Endothelial cell of umbilical vein (primary cell): ENCODE measurements around the gene DNA2. TPM values are rescaled to one million over a fixed set of nuclear protein-coding genes. Genes with fewer than 3 reads are reported as not detected.

Source experiments
- BruUV-seq: library from RNA; stranded (reverse); fragments of 400-500 nt; replicated peaks from 2 replicates; lab custom pipeline; 2021; lab: Mats Ljungman, UMichigan
- CTCF ChIA-PET: fragments of 300-600, 350-600 bp; sonication (Branson Sonifier 250); formaldehyde crosslinking; loops from one replicate; lab custom pipeline; 2021; ENCODE audit warnings: antibody characterized with exemption, inconsistent platforms; lab: Charles Lee
- POLR2A ChIA-PET: fragments of 300-600, 350-600 bp; sonication (Branson Sonifier 250); formaldehyde crosslinking; loops from one replicate; lab custom pipeline; 2021; ENCODE audit warnings: antibody characterized with exemption, inconsistent platforms; lab: Charles Lee
- DNase-seq: peaks from one replicate; pipeline ENCODE4 v3.0.0-alpha.2; 2011; ENCODE audit warnings: low read depth, low spot score
- FAIRE-seq: peaks from 2 replicates; lab custom pipeline; 2011; peaks lifted over from hg19 to GRCh38; lab: Jason Lieb, UNC
- H2AFZ ChIP-seq: 2 replicates; pipeline ENCODE4 v1.6.0; 2012; ENCODE audit warnings: low read depth, low read length, control low read depth, inconsistent platforms
- H3K27ac ChIP-seq: 2 replicates; pipeline ENCODE4 v1.5.1; 2011; ENCODE audit warnings: low read depth, mild to moderate bottlenecking, control low read depth, low read length, moderate library complexity; ENCODE audit not compliant: insufficient read depth
- H3K27me3 ChIP-seq, 2 experiments: 2 replicates each; pipeline versions ENCODE4 v1.6.0 to v1.6.1; 2011; ENCODE audit warnings: low read length in 2 of 2, mixed read lengths in 1 of 2; ENCODE audit not compliant: control insufficient read depth in 2 of 2, insufficient read depth in 2 of 2
- H3K36me3 ChIP-seq, 2 experiments: 2 replicates in 1 of 2; 3 replicates in 1 of 2; pipeline ENCODE4 v1.5.1; 2011; ENCODE audit warnings: low read length in 2 of 2, mild to moderate bottlenecking in 1 of 2, moderate library complexity in 1 of 2; ENCODE audit not compliant: control insufficient read depth in 2 of 2, insufficient read depth in 2 of 2; ENCODE audit errors: extremely low read depth in 1 of 2
- H3K4me1 ChIP-seq: 3 replicates; pipeline ENCODE4 v1.5.1; 2011; ENCODE audit warnings: mild to moderate bottlenecking, low read length; ENCODE audit not compliant: control insufficient read depth, insufficient read depth; ENCODE audit errors: extremely low read depth
- H3K4me2 ChIP-seq: 2 replicates; pipeline ENCODE4 v1.6.1; 2011; ENCODE audit warnings: low read length, control low read depth, mixed read lengths; ENCODE audit not compliant: insufficient read depth
- H3K4me3 ChIP-seq, 3 experiments: fragments of 200-600 bp in 1 of 3; sonication (generic), shearing (Covaris generic) in 1 of 3; replicated peaks in 1 of 3; 2 replicates each; pipeline ENCODE4 v1.5.1; 2011 to 2016; ENCODE audit warnings: control low read depth in 3 of 3, low read length in 3 of 3, mild to moderate bottlenecking in 2 of 3, inconsistent platforms in 1 of 3, low read depth in 1 of 3, moderate library complexity in 1 of 3; ENCODE audit not compliant: insufficient read depth in 1 of 3
- H3K79me2 ChIP-seq: 2 replicates; pipeline ENCODE4 v1.6.0; 2012; ENCODE audit warnings: low read length, inconsistent platforms; ENCODE audit not compliant: control insufficient read depth, insufficient read depth
- H3K9ac ChIP-seq: replicated peaks from 2 replicates; pipeline ENCODE3; 2011; ENCODE audit warnings: low read length, control low read depth; ENCODE audit not compliant: insufficient read depth; ENCODE audit errors: extremely low read depth
- H3K9me1 ChIP-seq: replicated peaks from 3 replicates; pipeline ENCODE4 v1.6.0; 2011; ENCODE audit warnings: mild to moderate bottlenecking, low read length; ENCODE audit not compliant: control insufficient read depth, insufficient read depth; ENCODE audit errors: extremely low read depth
- H3K9me3 ChIP-seq: replicated peaks from 2 replicates; pipeline ENCODE4 v1.5.1; 2012; ENCODE audit warnings: low read length, inconsistent platforms; ENCODE audit not compliant: control insufficient read depth, insufficient read depth
- H4K20me1 ChIP-seq: replicated peaks from 2 replicates; pipeline ENCODE3; 2011; ENCODE audit warnings: mild to moderate bottlenecking, low read length; ENCODE audit not compliant: control insufficient read depth, insufficient read depth; ENCODE audit errors: extremely low read depth
- CTCF ChIP-seq, 2 donors: IDR thresholded peaks; 1 replicate in 1 of 2; 2 replicates in 1 of 2; pipeline ENCODE4 v1.5.1; 2011; ENCODE audit warnings: low read length in 2 of 2, mild to moderate bottlenecking in 2 of 2, moderate library complexity in 2 of 2, control low read depth in 1 of 2, inconsistent platforms in 1 of 2, low read depth in 1 of 2; ENCODE audit not compliant: insufficient read depth in 1 of 2; ENCODE audit errors: extremely low read depth in 1 of 2
- EZH2 ChIP-seq: IDR thresholded peaks from 2 replicates; pipeline ENCODE4 v1.6.1; 2012; ENCODE audit warnings: borderline replicate concordance, low read depth, mild to moderate bottlenecking, moderate library complexity, low read length, inconsistent platforms; ENCODE audit not compliant: severe bottlenecking
- FOS ChIP-seq: IDR thresholded peaks from 2 replicates; pipeline ENCODE4 v1.6.1; 2011; ENCODE audit warnings: mild to moderate bottlenecking, low read length, moderate library complexity, borderline replicate concordance; ENCODE audit not compliant: insufficient read depth
- GATA2 ChIP-seq: IDR thresholded peaks from 2 replicates; pipeline ENCODE4 v1.7.0; 2011; ENCODE audit warnings: low read depth, mild to moderate bottlenecking, moderate library complexity, mixed read lengths, low read length; ENCODE audit not compliant: insufficient read length, insufficient read depth
- JUN ChIP-seq: IDR thresholded peaks from 2 replicates; pipeline ENCODE4 v1.6.1; 2011; ENCODE audit warnings: borderline replicate concordance, low read depth; ENCODE audit not compliant: insufficient read length, insufficient read depth
- MAX ChIP-seq: IDR thresholded peaks from 2 replicates; pipeline ENCODE4 v1.6.1; 2011; ENCODE audit not compliant: insufficient read depth, insufficient read length
- MYC ChIP-seq: IDR thresholded peaks from one replicate; pipeline ENCODE4 v1.6.1; 2011; ENCODE audit warnings: mild to moderate bottlenecking, low read depth, low read length
- POLR2A ChIP-seq: IDR thresholded peaks from 2 replicates; pipeline ENCODE4 v1.6.1; 2012; ENCODE audit warnings: low read depth, mild to moderate bottlenecking, control low read depth, low read length
- POLR2AphosphoS5 ChIP-seq: IDR thresholded peaks from 2 replicates; pipeline ENCODE4 v1.6.1; 2012; ENCODE audit warnings: low read depth, mild to moderate bottlenecking, control low read depth, low read length, moderate library complexity; ENCODE audit not compliant: insufficient read depth
- dilution Hi-C: fragments of 300-500 bp; cut with MboI; formaldehyde crosslinking; loops from one replicate; pipeline ENCODE4 v1.15.0; 2019; ENCODE audit warnings: low sequenced_read_pairs; ENCODE audit not compliant: extremely low pct_ligation_motif_present
- intact Hi-C: fragments of 100-400 bp; cut with micrococcal nuclease; formaldehyde crosslinking; loops from one replicate; pipeline ENCODE4 v1.10.0; 2022
- polyA plus RNA-seq, 4 experiments: library from polyadenylated mRNA; depleted of rRNA in 3 of 4; stranded (reverse) in 3 of 4; unstranded in 1 of 4; fragments of >200 nt; gene quantifications; 2 replicates each; pipeline versions ENCODE4 v1.2.1 to v1.2.3, GENCODE V29; 2011 to 2012; ENCODE audit warnings: missing spikeins in 1 of 4
- total RNA-seq: library from RNA; stranded (reverse); gene quantifications from 2 replicates; pipeline ENCODE4 v1.2.3, GENCODE V29; 2021

DNA2 gene
- total and polyA plus RNA-seq, 2 donors (not counting 3 experiments of a cell fraction or from before 2014, with no cell fraction given) = 3.5 to 18.1 TPM

GRCh38 chr10:68434657-68435056 is 37.1 kb downstream of the DNA2 start:
- H3K9ac ChIP-seq = no peak overlapping the region
- CTCF ChIA-PET = interaction anchor here (0.5 to 1.4 kb wide), 2 partner anchors 28 to 86 kb away, joined by 3 to 5 read pairs; partner anchors contain the start of gene RUFY2
- no peaks in the 10 kb centered on the region for H3K9me1 ChIP-seq
- intact Hi-C loops = no loop called here
- H3K4me1 ChIP-seq = no peaks in the 10 kb centered on the region
- BruUV-seq = no TSS peak
- H3K79me2 ChIP-seq = no peaks in the 10 kb centered on the region
- DNase-seq = no peak
- H3K4me2 ChIP-seq = no peak overlapping the region
- no peak overlapping the region for H3K27ac ChIP-seq
- H3K36me3 ChIP-seq = peaks cover 0 to 11% of the 10 kb centered on the region in 2 experiments
- POLR2A ChIA-PET = no interaction called here
- no peaks in the 10 kb centered on the region for H3K9me3 ChIP-seq
- no peak for FAIRE-seq
- H4K20me1 ChIP-seq = no peaks in the 10 kb centered on the region
- no peak overlapping the region for H2AFZ ChIP-seq
- TF ChIP-seq POLR2A = no peak
- no peak for TF ChIP-seq EZH2
- no peak for TF ChIP-seq MYC
- TF ChIP-seq JUN = no peak
- TF ChIP-seq MAX = no peak
- dilution Hi-C loops = no loop called here
- no peaks in the 10 kb centered on the region for H3K27me3 ChIP-seq
- no peak overlapping the region for H3K4me3 ChIP-seq

- Histone ChIP-seq H4K20me1 (no peaks in the 10 kb centered on the region), H3K79me2 (no peaks in the 10 kb centered on the region), H3K27ac (no peak overlapping the region), H3K9ac (no peak overlapping the region), H3K4me1 (no peaks in the 10 kb centered on the region), H3K4me2 (no peak overlapping the region), H3K4me3 (no peak overlapping the region), H3K36me3 (peaks cover 0 to 19% of the 10 kb centered on the region in 2 experiments), H3K9me3 (no peaks in the 10 kb centered on the region), H3K27me3 (no peaks in the 10 kb centered on the region), H3K9me1 (no peaks in the 10 kb centered on the region), H2AFZ (no peak overlapping the region)
- CTCF ChIA-PET = no interaction called here
- dilution Hi-C loops (no loop called here), intact Hi-C loops (no loop called here)
- DNase-seq (peak; percentile 7), FAIRE-seq (no peak)
- POLR2A ChIA-PET = no interaction called here
- no TSS peak for BruUV-seq
- TF ChIP-seq FOS (no peak), JUN (no peak), MAX (no peak), MYC (no peak), EZH2 (no peak), CTCF (IDR thresholded peaks at IDR 0.05; ENCODE audit: extremely low read depth in 1 of 2, insufficient read depth in 1 of 2, low read depth in 1 of 2, low read length in 2 of 2) (no peak), POLR2AphosphoS5 (no peak), GATA2 (no peak), POLR2A (no peak)
Observed at GRCh38 chr10:68428396-68429104, 43.2 kb downstream of the DNA2 start.
